Activated CD8-positive, alpha-beta memory T cell treated with anti-CD3 and anti-CD28 coated beads, Interleukin-2, amount 10 ng/mL, durations not matched to agents 7 days and 5 days (primary cell): Measurements from ENCODE around the gene MINPP1. TPM values are rescaled to one million over a fixed set of nuclear protein-coding genes. Genes with fewer than 3 reads are reported as not detected.

Experiments used
- ATAC-seq: fragments of 150-1000 bp; cut with Tn5 transposase; one replicate; pipeline ENCODE4 v1.10.0; 2021; ENCODE audit warnings: moderate library complexity
- CTCF ChIA-PET: fragments of 350-600 bp; sonication (Branson Sonifier 250); formaldehyde crosslinking; loops from one replicate; lab custom pipeline; 2021; ENCODE audit warnings: antibody characterized with exemption; lab: Charles Lee
- DNase-seq: peaks from one replicate; pipeline ENCODE4 v3.0.0-alpha.2; 2020
- H3K27ac Mint-ChIP-seq: one replicate; pipeline ENCODE4 v1.8.0; 2021; ENCODE audit warnings: mild to moderate bottlenecking, mixed read lengths
- H3K27me3 Mint-ChIP-seq: one replicate; pipeline ENCODE4 v1.8.0; 2021; ENCODE audit warnings: mixed read lengths
- H3K36me3 Mint-ChIP-seq: one replicate; pipeline ENCODE4 v1.8.0; 2021; ENCODE audit warnings: mild to moderate bottlenecking, mixed read lengths
- H3K4me1 Mint-ChIP-seq: one replicate; pipeline ENCODE4 v1.8.0; 2021; ENCODE audit warnings: mixed read lengths
- H3K4me3 Mint-ChIP-seq: one replicate; pipeline ENCODE4 v1.8.0; 2021; ENCODE audit warnings: mild to moderate bottlenecking, moderate library complexity, mixed read lengths
- H3K9me3 Mint-ChIP-seq: one replicate; pipeline ENCODE4 v1.8.0; 2022; ENCODE audit warnings: low read depth, mixed read lengths
- total RNA-seq, 2 experiments: library from RNA; stranded (reverse); gene quantifications; one replicate each; pipeline ENCODE4 v1.2.3, GENCODE V29; 2021

MINPP1 gene
- total RNA-seq, 2 experiments from 2014 or later: 8.0 to 12.1 TPM

DNA sequence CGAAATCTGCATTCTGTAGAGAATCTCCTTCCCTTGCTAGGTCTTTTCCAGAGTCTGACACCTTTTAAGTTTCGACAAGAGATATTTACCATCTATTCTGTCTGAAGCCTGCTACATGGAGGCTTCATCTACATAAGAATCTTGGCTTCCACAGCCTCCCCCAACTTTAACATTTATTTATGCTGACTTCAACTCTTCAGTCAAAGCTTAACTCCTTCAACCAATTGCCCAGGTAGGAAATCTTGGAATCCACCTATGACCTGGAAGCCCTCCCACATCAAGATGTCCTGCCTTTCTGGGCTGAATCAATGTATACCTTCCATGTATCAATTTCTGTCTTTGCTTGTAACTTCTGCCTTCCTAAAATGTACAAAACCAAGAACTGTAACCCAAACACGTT is 54.7 kb downstream of the MINPP1 start:
- no peak overlapping the region for H3K27ac Mint-ChIP-seq
- DNase-seq (no peak), ATAC-seq (no peak)
- no peaks in the 10 kb centered on the region for H3K4me1 Mint-ChIP-seq
- CTCF ChIA-PET: no interaction called here
- no peak overlapping the region for H3K4me3 Mint-ChIP-seq
- H3K36me3 Mint-ChIP-seq: peaks cover 3% of the 10 kb centered on the region
- peaks cover 3% of the 10 kb centered on the region for H3K9me3 Mint-ChIP-seq
- peaks cover 13% of the 10 kb centered on the region for H3K27me3 Mint-ChIP-seq

DNA sequence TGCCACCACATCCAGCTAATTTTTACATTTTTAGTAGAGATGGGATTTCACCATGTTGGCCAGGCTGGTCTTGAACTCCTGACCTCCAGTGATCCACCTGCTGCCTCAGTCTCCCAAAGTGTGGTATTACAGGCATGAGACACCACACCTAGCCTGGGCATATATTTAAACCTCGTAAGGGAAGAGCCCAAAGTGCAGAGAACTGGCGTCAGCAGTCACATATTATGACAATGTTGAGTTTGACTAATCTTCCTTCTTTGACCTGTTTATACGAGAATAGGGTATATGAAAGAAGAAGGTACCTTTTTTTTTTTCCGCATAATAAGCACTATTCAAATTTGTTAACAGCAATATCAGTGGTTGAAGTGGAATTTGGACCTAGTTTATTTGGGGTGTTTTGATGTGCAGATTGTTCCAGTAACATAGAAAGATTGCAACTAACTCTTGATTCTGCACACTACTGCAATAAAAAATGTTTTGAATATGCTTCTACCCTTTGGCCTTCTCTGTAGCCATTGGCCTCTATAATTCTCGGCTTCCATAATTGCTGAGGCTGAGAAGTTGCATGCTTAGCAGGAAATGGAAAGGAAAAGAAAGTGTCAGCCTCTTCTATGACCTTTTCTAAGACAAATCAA is 55.9 kb downstream of the MINPP1 start:
- DNase-seq: no peak
- H3K4me3 Mint-ChIP-seq: no peak overlapping the region
- no peak overlapping the region for H3K27ac Mint-ChIP-seq
- peaks cover 19% of the 10 kb centered on the region for H3K27me3 Mint-ChIP-seq
- peaks cover 3% of the 10 kb centered on the region for H3K36me3 Mint-ChIP-seq
- no peaks in the 10 kb centered on the region for H3K4me1 Mint-ChIP-seq
- no peak for ATAC-seq
- CTCF ChIA-PET: no interaction called here
- H3K9me3 Mint-ChIP-seq: peaks cover 6% of the 10 kb centered on the region

- Mint-ChIP-seq H3K9me3 (peaks cover 8% of the 10 kb centered on the region), H3K4me1 (no peaks in the 10 kb centered on the region), H3K4me3 (no peak overlapping the region), H3K36me3 (peaks cover 4% of the 10 kb centered on the region), H3K27me3 (peaks cover 30% of the 10 kb centered on the region), H3K27ac (no peak overlapping the region)
- ATAC-seq (no peak), DNase-seq (no peak)
- CTCF ChIA-PET: no interaction called here
Observed at GRCh38 chr10:87562750-87563149, 58.1 kb downstream of the MINPP1 start.

DNA sequence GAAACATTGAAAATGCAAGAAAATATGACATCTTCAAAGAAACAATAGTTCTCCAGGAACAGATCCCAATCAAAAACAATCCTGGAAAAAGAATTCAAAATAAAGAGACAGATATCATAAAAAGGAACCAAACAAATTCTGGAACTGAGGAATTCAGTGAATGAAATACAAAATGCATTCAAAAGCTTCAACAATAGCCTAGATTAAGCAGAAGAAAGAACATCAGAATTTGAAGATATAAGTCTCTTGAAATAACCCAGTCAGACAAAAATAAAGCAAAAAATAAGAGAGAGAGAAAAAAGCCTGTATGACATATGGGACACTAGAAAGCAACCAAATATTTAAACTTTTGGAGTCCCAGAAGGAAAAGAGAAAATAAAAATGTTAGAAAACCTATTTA is 60.3 kb downstream of the MINPP1 start:
- DNase-seq (no peak), ATAC-seq (no peak)
- Mint-ChIP-seq H3K36me3 (peaks cover 4% of the 10 kb centered on the region), H3K4me3 (no peak overlapping the region), H3K4me1 (no peaks in the 10 kb centered on the region), H3K27ac (no peak overlapping the region), H3K9me3 (peaks cover 8% of the 10 kb centered on the region), H3K27me3 (peaks cover 35% of the 10 kb centered on the region)
- CTCF ChIA-PET: no interaction called here

GRCh38 chr10:87575851-87576250 is 71.2 kb downstream of the MINPP1 start:
- CTCF ChIA-PET: no interaction called here
- no peak overlapping the region for H3K4me3 Mint-ChIP-seq
- H3K36me3 Mint-ChIP-seq: no peaks in the 10 kb centered on the region
- H3K9me3 Mint-ChIP-seq: peaks cover 1% of the 10 kb centered on the region
- no peaks in the 10 kb centered on the region for H3K4me1 Mint-ChIP-seq
- H3K27me3 Mint-ChIP-seq: peaks cover 49% of the 10 kb centered on the region
- no peak overlapping the region for H3K27ac Mint-ChIP-seq
- ATAC-seq (no peak), DNase-seq (no peak)

- Mint-ChIP-seq H3K4me1 (no peaks in the 10 kb centered on the region), H3K4me3 (no peak overlapping the region), H3K9me3 (no peaks in the 10 kb centered on the region), H3K27me3 (peaks cover 47% of the 10 kb centered on the region), H3K27ac (no peak overlapping the region), H3K36me3 (no peaks in the 10 kb centered on the region)
- DNase-seq (no peak), ATAC-seq (no peak)
- CTCF ChIA-PET: no interaction called here
Observed at GRCh38 chr10:87578160-87578841, 73.6 kb downstream of the MINPP1 start.

GRCh38 chr10:87578842-87579401 is 74.2 kb downstream of the MINPP1 start:
- CTCF ChIA-PET: no interaction called here
- no peak overlapping the region for H3K4me3 Mint-ChIP-seq
- ATAC-seq: no peak
- no peaks in the 10 kb centered on the region for H3K4me1 Mint-ChIP-seq
- no peak for DNase-seq
- no peaks in the 10 kb centered on the region for H3K36me3 Mint-ChIP-seq
- H3K27me3 Mint-ChIP-seq: peaks cover 44% of the 10 kb centered on the region
- no peaks in the 10 kb centered on the region for H3K9me3 Mint-ChIP-seq
- no peak overlapping the region for H3K27ac Mint-ChIP-seq

DNA sequence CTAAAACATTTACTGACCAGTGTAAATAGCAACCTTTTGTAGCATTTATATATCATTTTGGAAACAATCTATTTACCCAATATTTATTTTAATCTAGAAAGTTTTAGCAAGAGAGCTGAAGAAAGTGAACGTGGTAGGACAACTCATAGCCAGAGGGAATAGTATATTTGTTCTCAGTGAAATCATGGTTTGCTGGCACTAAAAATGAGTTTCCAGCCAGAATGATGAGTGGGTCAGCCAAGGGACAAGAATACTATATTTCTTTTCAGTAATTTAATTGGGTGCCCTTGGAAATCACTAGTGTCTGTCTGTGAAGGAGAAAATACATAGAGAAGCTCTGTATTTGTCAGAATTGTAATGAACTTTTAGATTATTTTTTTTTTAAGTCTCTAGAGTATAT is 74.9 kb downstream of the MINPP1 start:
- CTCF ChIA-PET: no interaction called here
- no peak overlapping the region for H3K27ac Mint-ChIP-seq
- no peaks in the 10 kb centered on the region for H3K9me3 Mint-ChIP-seq
- H3K36me3 Mint-ChIP-seq: no peaks in the 10 kb centered on the region
- H3K4me1 Mint-ChIP-seq: no peaks in the 10 kb centered on the region
- no peak overlapping the region for H3K4me3 Mint-ChIP-seq
- H3K27me3 Mint-ChIP-seq: peaks cover 40% of the 10 kb centered on the region
- DNase-seq: no peak
- no peak for ATAC-seq

GRCh38 chr10:87580016-87580415 is 75.3 kb downstream of the MINPP1 start:
- Mint-ChIP-seq H3K4me3 (no peak overlapping the region), H3K36me3 (no peaks in the 10 kb centered on the region), H3K27me3 (peaks cover 38% of the 10 kb centered on the region), H3K9me3 (no peaks in the 10 kb centered on the region), H3K4me1 (no peaks in the 10 kb centered on the region), H3K27ac (no peak overlapping the region)
- DNase-seq: no peak
- no peak for ATAC-seq
- CTCF ChIA-PET: no interaction called here

DNA sequence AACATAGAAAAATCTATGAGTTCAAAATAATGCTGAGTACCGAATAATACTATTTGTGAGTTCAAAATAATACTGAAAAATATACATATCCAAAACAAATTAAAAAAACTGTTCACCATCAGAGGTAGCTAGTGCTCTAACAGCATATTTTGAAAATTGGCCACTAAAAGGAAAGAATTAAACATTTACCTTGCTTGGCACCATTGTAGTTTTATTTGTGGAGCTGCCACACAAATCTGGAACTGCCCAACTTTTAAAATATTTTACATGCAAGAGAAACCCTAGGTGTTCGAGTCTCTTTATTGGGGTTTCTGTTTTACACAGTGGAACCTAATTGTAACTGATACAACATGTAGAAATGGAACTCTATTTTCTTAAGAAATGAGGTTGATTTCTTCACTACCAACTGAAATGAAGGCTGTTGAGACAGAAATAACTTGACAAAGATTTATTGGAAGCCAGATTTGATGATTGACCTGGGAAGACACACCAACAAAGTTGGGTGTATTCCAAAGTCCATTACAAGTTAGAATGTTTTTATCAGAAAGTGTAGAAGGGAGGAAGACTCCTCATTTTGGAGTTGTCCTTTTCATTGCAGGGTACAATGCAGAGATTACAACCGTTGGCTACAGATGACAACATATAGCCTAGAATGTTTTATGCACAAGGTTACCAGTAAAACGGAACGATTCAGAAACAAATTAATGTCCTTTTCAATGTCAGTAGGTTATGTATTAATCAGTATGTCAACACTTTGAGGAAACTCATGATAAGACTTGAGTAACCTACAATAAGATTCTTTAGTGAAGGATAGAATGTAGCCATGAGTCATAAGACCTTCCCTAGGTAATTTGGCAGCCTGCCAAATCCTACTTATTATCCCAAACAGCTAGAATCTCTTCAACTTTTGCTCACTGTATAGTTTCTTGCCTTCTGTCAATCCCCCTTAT is 81.1 kb downstream of the MINPP1 start:
- H3K27me3 Mint-ChIP-seq: peaks cover 26% of the 10 kb centered on the region
- no peaks in the 10 kb centered on the region for H3K4me1 Mint-ChIP-seq
- H3K4me3 Mint-ChIP-seq: no peak overlapping the region
- H3K27ac Mint-ChIP-seq: no peak overlapping the region
- no peaks in the 10 kb centered on the region for H3K9me3 Mint-ChIP-seq
- H3K36me3 Mint-ChIP-seq: no peaks in the 10 kb centered on the region
- ATAC-seq (no peak), DNase-seq (no peak)
- CTCF ChIA-PET: no interaction called here

GRCh38 chr10:87589645-87590051 is 85.0 kb downstream of the MINPP1 start:
- H3K4me1 Mint-ChIP-seq: no peaks in the 10 kb centered on the region
- H3K27ac Mint-ChIP-seq: no peak overlapping the region
- H3K27me3 Mint-ChIP-seq: peaks cover 30% of the 10 kb centered on the region
- H3K36me3 Mint-ChIP-seq: no peaks in the 10 kb centered on the region
- no peaks in the 10 kb centered on the region for H3K9me3 Mint-ChIP-seq
- no peak overlapping the region for H3K4me3 Mint-ChIP-seq
- DNase-seq (no peak), ATAC-seq (no peak)
- CTCF ChIA-PET: no interaction called here

DNA sequence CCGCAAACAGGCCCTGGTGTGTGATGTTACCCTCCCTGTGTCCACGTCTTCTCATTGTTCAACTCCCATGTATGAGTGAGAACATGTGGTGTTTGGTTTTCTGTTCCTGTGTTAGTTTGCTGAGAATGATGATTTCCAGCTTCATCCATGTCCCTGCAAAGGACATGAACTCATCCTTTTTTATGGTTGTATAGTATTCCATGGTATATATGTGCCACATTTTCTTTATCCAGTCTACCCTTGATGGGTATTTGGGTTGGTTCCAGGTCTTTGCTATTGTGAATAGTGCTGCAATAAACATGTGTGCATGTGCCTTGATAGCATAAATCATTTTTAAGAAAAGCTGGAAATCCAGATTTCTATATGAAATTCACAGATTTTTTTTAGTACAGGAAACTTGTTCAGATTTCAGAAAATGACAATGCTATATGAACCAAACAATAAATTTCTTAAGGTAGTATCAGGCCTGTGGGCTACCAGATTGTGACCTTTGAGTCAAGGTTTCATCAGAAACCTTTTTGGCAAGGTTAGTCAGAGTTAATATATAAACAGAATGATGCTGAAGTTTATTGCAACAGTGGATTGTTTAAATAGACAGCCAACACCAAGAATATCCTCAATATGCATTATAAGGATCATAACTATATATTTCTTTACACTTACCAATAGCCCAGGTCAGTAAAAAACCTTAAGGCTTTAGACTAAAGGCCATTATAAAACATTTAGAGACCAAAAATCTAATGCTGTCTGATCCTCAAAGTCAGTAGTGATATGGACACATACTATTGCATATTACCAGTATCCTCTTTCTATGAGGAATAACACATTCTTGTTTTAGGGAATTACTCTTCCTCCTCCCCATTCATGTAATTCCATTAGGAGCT is 86.3 kb downstream of the MINPP1 start:
- no peak for DNase-seq
- CTCF ChIA-PET: no interaction called here
- H3K4me1 Mint-ChIP-seq: no peaks in the 10 kb centered on the region
- no peak for ATAC-seq
- H3K27ac Mint-ChIP-seq: no peak overlapping the region
- peaks cover 30% of the 10 kb centered on the region for H3K27me3 Mint-ChIP-seq
- H3K4me3 Mint-ChIP-seq: no peak overlapping the region
- no peaks in the 10 kb centered on the region for H3K36me3 Mint-ChIP-seq
- no peaks in the 10 kb centered on the region for H3K9me3 Mint-ChIP-seq

- no peak overlapping the region for H3K4me3 Mint-ChIP-seq
- H3K36me3 Mint-ChIP-seq: no peaks in the 10 kb centered on the region
- no peak overlapping the region for H3K27ac Mint-ChIP-seq
- no peak for ATAC-seq
- no peak for DNase-seq
- CTCF ChIA-PET: no interaction called here
- H3K9me3 Mint-ChIP-seq: no peaks in the 10 kb centered on the region
- no peaks in the 10 kb centered on the region for H3K4me1 Mint-ChIP-seq
- peaks cover 30% of the 10 kb centered on the region for H3K27me3 Mint-ChIP-seq
Observed at GRCh38 chr10:87591589-87591886, 86.8 kb downstream of the MINPP1 start.
